ENCODE results near the gene PDZK1IP1.
"Not testable (repeated sequence)": the region's sequence is repeated elsewhere in the genome, so short reads cannot be mapped to it uniquely, and the experiment has no call there.

Gene PDZK1IP1

DNA sequence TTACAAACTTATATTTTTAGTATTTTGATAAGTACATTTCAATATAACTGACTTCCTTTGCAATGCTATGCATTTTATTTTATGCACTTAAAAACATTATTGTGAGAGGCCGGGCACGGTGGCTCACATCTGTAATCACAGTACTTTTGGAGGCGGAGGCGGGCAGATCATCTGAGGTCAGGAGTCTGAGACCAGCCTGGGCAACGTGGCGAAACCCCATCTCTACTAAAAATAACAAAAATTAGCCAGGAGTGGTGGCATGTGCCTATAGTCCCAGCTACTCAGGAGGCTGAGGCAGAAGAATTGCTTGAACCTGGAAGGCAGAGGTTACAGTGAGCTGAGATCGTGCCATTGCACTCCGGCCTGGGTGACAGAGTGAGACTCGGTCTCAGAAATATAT is 6.1 kb upstream of the PDZK1IP1 start:
- not testable (repeated sequence) for DNase-seq

DNA sequence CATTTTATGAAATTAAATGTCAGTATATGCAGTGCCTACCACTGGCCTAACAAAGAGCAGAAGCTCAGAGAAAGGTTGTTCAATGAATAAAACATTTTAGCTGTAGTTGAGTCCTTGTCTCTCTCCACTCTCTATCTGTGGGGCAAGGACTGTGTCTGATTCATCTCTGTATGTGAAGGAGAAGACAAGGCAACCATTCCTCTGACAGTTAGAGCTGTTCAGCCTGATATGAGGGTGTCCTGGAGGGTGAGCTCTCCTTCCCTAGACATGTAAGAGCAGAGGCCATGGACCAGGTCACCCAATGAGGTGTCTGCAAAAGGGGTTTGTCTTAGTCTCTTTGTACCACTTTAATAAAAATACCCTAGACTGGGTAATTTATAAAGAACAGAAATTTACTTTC is 4.5 kb upstream of the PDZK1IP1 start:
- no peak for DNase-seq

DNA sequence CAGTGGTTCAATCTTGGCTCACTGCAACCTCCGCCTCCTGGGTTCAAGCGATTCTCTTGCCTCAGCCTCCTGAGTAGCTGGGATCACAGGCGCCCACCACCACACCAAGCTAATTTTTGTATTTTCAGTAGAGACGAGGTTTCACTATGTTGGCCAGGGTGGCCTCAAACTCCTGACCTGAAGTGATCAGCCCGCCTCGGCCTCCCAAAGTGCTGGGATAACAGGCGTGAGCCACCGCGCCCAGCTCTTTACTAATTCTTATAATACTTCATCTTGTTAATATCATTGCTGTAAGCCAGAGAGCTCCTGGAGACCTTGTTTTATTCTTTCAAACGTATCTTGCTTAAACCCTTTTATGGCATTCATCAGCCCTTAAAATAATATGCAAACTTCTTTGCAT is 3.7 kb upstream of the PDZK1IP1 start:
- DNase-seq, result not testable (repeated sequence)

DNA sequence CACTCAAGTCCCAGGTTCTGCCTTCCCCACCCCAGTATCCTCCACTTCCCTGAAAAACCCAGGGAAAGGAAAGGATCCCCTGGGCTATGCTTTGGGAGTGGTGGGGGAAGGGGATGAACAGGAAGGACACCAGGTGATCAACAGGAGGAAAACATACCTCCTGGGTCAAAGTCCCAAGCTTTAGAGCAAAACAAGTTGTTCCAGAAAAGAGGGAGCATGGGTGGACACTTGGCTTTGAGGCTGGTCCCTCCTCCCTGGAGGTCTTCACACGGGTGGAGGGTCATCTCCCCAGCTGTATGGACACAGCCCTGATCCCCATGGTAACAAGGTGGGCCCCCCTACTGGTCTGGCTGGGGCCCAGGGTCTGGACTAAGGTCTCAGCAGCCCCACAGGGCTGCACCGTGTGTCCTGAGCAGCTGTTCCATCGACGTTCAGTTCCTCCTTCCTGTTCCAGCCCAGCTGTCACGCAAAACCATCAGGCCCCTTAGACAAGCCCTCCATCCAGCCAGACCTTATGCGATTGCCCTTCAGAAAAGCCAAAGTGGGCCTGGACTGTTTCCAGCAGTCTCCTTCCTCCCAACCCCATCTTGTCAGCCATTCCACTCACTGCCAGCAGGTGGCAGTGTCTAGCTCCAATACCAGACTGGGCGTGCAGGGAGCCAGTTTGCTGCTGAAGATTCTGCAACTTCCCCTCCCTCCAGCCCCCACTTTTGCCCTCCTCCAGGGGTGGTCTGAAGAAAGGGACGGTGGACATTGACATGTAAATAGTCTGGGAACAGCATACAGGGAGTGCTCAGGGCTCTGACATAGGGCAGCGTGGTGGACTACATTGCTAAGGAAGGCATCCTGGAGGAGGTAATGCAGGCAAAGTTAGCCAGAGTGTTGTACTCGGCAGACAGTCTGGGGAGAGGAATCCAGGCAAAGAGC is 2.9 kb upstream of the PDZK1IP1 start:
- peak; percentile 46 for DNase-seq

DNA sequence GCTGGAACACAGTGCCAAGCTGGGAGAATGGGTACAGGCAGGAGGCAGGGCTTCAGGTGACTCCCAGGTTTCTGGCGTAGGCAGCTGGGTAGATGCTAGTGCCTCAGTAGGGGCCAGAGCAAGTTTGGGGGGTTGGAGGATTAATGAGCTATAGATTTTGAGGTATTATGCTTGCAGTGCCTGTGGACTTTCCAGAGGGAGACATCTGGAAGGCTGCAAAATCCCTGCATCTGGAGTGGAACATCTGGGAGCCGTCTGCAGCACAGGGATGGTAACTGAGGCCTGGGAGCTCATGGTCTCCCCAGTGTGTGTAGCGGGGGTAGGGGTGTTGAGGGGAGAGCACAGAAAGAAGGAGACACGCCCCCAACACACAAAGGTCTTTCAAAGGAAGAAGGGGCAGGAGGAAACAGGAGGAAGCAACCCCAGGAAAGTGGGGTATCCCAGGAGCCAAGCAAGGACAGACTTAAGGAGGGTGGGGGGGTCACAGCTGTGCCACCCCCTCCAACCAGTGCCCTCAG is 2.2 kb upstream of the PDZK1IP1 start:
- DNase-seq, result no peak

DNA sequence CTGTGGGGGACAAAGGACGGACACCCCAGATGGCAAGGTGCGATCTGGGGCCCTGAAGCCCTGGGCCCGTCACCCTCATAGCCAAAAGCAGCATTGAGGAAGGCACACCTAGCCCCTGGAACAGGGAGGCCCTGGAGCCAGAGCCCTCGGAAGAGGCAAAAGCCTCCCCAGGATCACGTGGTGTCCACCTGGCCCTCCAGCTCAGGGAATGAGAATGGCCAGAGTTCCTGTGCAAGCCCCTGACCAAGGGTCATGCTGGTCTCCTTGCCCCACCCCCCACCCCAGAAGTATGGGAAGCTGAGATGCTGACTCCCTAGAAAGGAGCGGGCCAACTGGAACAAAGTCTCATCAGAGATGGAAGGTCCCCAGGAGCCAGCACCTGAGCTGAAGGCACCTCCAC is 1.0 kb upstream of the PDZK1IP1 start:
- DNase-seq, result no peak

DNA sequence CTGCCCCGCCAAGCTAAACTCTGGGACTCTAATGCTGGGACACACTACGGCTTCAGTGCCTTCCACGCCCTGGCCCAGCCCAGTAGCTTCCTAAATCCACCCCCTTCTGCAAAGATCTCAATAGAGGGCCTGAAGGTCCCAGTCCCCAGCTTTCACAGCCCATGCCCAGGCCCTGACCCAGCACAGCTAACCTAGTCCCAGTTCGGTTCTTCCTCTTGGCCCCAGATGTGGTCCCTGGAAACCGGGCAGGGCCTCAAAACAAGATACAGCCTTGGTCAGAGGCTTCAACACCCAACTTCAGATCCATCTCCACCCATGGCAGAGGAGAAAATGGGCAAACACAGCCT is 646 bp upstream of the PDZK1IP1 start:
- DNase-seq, result no peak

DNA sequence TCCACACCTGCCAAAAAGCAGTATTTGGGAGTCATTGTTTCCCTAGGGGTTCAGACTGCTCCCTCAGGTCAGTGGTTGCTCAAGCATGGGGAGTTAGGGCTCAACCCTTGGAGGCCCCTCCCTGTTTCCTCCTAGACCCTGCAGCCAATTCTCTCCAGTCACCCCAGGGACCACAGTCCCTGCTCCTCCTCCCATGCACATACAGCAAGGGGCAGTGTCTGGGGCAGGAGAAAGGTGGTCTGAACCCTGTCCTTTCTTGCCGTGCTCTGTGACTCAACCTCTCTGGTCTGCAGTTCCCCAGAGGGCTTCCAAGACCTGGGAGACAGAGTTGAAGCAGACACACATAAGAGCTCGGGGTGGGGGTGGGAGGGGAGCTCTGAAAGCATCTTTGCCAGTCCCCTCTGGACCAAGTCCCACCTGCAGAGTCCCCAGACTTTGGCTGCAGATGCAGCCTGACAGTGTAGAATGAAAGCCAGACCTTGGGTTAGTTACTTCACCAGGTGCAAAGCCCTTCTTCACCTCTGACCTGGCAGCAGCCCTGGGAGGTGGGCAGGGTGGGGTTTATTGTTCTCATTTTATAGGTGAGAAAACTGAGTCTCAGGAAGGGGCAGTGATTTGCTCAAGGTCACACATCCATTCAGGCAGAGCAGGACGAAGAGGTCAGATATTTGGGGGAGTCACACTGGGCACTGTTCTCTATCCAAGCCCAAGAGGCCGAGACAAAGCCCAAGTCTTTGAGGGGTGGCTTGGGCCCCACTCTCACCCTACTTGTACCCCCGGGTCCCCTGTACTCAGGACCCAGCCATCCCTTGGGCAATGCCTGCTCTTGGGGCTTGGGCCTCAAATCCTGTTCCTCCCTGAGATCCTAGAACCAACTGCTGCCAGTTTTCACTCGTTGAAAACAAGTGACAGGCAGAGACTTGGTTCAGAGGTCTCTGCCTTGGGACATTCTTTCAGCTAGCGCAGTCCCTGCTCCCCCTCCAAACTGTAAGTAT is 748 bp downstream of the PDZK1IP1 start:
- no peak for DNase-seq

DNA sequence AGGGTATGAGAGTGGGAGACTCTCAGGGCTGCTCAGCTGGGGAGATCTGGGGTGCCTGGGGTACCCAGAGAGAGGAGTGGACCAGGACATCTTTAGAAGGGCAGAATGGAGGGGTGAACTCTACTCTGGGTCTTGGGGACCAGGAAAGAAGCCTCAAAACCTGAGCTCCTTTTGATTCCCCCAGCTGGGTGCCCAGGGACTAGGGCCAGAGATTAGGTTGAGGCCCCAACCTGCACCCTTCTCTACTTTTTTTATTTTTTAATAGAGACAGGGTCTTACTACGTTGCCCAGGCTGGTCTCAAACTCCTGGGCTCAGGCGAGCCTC is 1.9 kb downstream of the PDZK1IP1 start:
- DNase-seq, result no peak

DNA sequence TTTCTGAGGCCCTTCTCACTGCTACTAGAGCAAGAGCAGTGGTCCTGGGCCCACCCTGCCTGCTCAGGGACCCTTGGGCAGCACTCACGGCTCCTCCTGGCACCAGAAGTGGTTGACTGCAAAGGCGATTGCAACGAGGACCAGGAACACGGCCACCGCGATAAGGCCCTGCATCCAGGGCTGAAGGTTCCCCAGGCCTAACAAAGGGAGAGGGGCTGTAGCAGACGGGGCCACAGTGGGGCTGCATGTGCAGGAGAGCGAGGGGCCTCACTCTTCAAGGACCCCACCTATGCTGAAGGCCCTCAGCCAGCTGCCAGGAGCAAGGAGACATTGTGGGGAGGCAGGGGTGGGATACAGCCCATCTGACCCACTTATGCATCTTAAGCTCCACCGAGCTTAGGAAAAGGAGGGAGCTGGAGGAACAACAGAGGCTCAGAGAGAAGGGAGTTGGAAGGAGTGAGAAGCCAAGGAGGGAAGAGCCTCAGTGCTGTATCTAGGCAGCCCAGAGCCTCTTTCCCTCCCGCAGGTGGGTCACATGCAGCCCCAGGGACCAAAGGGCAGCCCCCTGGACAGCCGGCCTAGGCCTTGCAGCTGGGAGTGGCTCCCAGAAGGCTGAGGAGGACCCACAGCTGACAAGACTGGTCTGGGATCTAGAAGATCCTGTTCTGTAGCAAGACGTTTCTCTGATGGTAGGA is 2.5 kb downstream of the PDZK1IP1 start:
- DNase-seq, result no peak

DNA sequence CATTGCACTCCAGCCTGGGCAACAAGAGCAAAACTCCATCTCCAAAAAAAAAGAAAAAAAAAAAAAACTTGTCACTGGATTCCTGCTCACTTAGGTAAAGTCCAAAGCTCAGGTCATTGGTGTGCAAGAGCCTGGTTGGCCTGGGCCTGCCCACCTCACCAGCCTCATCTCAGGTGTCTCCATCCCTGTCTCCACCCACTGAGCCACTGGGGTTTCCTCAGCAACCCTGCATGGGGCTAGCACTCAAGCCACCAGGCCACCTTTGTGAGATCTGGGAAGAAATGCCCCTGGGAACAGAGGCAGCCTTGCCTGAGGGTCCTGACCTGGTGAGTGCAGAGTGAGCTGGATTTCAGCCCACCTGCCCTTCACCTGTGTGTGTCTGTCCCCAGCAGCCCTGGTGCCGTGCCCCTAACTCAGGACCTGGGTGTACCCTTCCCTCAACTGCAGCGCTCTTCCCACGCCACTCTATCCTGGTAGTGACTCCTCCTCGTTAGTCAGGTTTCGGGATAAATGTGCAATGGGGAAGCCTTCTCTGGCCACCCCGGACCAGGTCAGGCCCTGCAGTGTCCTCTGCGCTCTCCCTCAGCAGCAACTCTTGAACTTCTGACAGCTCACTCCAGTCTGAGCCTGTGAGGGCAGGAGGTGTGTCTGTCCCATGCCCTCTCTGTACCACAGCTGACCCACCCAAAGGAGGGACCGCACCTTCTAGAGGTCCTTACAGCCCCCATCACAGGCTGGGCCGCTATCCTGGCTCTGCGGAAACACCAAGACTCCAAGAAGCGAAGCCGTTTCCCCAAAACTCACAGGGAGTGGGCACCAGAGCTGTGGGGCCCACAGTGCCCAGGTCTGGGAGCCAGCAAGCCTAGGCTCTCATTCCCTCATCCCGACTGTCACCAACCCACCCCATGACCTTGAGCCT is 3.3 kb downstream of the PDZK1IP1 start:
- no peak for DNase-seq

DNA sequence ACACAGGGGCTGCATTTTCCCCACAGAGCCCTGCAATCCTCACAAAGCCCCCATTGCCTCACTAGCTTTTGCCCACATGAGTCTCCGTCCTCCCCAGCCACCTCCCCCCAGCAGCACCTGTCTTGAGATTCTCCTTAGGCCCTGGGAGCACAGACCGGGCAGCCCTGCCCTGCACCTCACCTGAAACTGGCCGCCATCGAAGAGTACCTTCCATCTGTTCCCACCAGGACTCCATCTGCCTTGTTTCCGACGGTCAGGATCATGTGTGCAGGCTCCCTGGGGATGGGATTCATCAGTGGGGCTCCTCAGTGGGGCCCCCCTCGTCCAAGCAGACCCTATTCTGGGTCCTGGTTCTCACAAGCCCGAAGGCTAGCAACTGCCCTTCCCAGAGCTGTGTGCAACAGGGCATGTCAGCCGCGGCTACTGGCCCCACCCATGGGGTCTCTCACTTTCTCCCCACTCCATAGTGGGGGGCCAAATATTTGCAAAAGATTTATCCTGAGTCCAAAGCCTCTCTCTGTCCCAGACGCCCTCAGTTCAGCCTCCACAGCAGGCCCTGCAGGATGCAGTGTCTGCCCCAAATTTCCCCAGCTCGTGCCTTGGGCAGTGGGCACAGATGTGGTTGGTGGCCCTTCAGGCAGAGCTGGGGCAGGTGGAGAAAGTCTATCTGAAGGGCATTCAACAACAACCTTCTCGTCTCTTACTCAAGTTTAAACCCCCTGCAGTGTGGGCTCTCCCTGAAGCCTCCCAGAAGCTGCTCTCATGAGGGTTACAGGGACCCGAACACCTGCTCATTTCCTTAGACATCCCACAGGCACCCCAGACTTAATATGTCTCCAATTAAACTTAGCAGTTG is 4.8 kb downstream of the PDZK1IP1 start:
- DNase-seq, result no peak

DNA sequence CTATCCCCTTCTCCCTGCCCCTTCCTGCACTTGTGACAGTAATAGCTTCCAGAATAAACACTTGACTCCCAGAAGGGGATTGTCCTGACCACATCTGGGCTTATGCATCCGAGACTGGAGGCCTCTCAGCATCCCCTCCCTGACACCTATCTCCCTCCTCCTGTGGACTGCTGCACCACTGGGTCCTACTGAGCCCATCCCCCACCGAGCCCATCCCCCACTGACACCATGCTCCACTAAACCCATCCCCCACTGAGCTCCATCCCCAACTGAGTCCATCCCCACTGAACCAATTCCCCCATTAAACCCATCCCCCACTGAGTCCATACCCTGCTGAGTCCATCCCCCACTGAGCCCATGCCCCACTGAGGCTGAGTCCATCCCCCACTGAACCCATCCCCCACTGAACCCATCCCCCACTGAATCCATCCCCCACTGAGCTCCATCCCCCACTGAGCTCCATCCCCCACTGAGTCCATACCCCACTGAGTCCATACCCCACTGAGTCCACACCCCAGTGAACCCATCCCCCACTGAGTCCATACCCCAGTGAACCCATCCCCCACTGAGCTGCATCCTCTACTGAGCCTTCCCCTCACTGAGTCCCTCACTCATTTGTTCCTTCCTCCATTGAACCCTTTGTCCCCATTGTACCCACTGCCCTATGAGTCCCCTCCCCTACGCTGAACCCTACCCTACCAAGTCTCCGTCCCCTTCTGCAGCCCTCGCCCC is 5.6 kb downstream of the PDZK1IP1 start:
- no peak for DNase-seq

DNA sequence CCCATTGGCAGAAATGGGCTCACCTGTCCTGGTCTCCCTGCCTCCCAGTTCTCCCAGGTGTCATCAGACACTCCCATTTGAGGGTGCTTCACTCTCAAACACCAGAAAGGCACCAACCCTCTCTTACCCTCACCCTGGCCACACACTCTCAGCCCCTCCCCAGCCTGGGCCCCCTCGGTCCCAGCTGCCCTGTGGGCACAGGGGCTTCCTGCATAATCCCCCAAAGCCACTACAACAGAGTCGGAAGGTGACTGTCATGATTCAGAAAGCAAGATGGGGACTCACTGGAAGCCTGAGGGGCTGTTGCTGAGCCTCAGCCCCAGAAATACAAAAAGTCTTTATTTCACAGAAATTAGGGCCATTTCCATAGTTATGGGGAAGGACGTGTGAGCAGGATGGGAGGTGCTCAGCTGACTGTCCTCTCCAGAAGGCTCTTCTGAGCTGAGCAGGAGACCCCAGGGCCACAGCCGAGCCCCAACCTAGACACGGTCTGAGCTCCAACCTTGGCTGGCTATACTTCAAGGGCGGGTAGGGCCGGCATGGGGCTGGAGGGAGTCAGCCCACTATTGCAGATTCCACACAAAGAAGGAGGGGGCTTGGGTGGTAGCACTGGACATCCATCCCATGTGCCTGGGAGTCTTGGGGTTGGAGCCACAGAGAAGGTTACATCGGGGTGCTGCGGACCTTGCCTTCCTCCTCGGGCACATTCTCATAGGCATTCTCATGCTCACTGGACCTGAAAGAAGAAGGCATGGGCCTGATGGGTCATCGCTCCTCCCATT is 6.3 kb downstream of the PDZK1IP1 start:
- no peak for DNase-seq

DNA sequence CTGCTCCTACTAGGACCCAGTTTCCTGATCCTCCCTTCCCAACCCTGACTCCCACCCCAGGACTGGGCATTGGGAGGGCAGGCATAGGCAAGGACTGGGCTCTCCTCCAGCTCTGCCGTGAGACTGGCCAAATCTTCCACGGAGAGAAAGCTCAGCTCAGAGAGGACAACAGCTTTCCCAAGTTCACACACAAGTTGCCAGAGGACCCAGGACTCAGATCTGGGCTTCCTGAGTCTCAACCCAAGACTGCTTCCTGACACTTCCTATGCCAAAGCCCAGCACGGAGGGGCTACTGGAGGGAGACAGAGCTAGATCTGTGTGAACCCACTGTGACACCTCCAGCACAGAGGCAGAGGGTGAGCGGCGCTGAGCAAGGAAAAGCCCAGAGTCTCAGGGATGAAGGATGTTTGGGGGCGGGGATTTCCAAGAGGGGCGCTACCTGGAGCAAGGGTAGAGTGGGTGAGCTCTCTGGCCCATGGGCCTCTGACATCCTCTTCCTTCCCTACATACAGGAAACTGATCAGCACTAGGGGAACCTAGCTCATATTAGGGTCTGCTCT is 7.1 kb downstream of the PDZK1IP1 start:
- no peak for DNase-seq

DNA sequence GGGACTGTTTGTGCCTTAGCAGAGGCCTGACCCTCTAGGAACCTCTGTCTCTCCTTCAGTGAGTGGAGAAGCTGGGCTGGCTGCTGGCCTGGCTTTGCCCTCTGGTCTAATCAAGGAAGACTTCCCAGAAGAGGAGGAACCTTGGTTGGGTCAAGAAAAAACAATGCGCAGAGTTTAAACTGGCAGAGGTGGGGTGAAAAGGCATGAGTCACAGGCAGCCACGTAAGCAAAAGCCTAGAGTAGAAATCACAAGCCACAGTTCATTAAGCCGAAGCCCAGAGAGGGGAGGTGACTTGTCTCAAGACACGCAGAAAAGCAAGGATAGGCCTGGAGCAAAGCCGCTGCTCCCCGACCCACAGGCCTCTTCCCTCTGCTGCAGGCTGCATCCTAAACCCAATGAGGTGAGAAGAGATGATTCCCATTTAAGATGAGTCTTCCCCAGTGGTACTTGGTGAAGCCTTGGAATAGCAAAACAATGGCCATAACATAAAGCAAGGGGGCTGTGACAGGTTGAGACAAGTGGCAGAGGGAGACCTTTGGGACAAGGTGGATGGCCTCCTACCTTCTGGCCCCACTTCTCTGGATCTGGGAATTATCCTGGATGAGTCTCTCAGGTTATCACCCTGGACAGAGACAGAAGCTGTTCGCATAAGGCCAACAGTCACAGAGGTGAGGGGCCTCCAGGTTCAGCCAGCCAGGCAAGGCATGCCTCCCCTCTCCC is 7.7 kb downstream of the PDZK1IP1 start:
- DNase-seq, result peak; percentile 39

DNA sequence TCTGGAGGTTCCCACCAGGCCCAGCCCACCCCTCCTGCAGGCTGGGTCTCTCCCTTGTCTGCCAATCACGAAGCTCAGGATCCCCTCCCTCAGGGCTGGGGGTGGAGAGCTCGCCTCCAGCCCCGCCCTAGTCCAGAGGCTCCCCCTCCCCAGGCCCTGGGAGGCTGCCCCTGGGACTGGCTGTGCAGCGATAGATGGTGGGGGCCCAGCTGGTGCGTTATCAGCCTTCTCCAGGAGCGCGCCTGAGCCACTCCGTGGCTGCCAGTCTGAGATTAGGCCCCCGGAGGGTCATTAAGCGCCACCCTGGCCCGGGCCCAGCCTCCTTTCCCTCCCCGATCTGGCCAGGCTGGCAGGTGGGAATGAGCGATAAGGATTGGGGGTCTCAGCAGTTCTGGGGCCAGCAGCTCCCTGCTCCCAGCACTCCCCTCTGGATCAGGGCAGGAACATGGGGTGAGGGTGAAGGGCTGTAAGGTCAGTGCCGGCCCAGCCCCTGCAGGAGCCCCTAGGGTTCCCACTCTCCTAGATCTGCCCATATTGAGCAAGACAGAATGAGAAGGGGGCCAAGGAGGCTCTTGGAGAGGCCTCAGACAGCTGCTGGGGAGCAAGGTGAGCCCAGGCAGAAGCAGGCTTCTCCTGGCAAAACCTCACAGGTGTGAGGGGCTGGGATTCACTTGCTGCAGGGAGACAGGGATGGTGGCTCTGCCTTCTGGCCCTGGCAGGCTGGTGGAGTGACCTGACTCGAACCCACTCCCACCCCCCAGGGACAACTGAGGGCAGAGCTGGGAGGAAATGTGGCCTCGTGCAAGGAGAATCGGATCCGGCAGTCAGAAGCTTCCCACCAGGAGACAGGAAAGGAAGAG is 8.5 kb downstream of the PDZK1IP1 start:
- DNase-seq, result no peak

Measured in HCEC 1CT (cell line).